HG03432 (cell line): ENCODE measurements around the gene SPRED2.

ENCODE experiments used
- ATAC-seq: cut with Tn5 transposase; IDR thresholded peaks from one replicate; pipeline ENCODE4 v1.9.1; 2021; ENCODE audit warnings: mild to moderate bottlenecking, moderate library complexity; ENCODE audit not compliant: unreplicated experiment

The SPRED2 gene

DNA sequence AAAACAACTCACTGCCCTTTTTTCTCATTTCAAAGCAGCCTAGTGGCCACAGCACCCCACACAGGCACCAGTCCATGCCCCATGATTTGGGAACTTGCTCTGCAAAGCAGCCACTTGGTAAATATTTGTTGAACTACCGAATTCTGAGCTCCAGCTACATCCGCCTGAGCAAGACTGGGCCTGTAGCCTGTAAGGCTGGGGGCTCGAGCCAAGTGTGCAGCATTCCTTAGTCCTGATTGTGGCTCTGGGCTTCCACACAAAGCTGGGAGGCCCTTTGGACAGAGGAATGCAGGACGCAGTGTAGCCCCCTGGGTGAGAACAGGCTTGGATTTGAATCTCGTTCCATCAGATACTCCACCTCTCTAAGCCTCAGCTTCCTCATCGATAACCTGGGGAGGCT, 116.3 kb downstream of the SPRED2 start:
- no peak for ATAC-seq

DNA sequence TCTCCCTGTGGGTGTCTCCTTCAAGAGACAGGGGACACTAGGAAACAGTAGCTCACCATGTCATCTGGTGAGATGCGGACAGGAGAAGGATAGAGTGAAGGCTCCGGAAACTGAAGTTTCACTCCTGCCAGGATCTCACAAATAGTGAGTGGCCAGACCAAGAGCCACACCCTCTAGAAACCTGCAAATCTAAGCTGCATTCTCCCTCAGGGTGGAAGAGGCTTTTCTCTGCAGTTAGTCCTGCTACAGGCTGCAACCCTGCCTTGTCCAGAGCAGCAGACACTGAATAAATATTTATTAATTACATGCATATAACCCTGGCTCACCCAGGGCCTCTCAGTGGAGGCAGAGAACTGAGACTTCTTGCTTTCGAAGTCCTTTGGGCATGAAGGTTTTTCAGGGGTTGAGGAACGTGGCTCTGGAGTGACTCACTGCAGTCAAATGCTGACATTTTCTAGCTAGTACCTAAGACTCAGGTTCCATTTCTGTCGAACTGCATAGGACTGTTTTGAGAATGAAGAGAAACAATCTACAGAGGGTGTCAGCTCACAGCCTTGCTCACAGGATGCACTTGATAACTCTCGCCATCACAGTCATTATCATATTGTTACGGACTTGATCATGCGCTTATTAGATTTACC, 117.5 kb downstream of the SPRED2 start:
- ATAC-seq: no peak

DNA sequence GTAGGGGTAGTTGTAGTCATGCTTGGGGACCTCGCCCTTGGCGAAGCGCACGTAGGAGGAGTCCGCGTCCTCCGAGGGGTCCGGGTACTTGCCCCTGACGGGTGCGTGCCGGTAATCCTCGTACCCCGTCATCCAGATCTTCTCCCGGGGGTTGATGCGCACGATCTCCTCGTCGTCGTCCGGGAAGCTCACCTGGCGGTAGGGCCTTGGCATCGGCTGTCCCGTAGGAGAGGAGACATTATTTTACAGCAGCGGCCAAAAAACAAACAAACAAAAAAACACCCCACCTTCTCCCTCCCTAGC, 118.5 kb downstream of the SPRED2 start:
- ATAC-seq: no peak

DNA sequence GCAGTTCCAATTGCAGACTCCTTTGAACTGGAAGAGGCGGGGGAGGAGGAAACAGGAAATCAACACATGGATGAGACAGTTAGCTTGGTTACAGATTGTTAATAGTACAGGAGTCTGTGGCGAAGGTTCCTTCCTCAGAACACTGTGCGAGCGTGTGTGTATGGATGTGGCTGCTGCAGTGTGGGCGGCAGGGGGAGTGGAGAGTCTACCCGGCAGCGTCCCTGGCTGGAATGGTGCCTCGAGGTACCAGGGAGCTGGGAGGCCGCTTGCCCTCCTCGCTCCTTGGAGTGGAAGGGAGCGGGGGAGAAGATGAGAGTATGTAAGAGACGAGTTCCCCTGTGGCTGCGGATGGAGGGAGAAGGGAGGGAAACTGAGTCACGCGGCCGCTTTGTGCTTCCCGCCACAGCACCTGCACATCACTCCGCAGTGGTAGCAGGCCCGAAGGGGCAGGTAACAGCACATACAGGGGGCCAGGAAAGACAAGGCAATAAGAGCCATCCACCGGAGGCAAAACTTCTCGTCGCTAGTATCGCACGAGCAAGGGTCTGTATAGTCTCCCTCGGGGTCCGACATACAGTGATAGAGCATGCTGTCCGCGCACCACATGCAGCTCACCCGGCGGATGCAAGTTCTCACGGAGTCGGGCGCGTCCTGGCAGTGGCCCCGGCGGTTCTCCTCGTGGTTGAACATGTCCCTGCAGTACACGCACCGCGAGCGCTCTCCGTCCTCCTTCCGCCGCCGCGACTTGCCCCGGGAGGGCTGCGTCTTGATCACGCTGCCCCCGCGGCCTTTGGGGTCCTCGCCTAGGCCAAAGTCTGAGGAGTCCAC, 119.1 kb downstream of the SPRED2 start:
- no peak for ATAC-seq

DNA sequence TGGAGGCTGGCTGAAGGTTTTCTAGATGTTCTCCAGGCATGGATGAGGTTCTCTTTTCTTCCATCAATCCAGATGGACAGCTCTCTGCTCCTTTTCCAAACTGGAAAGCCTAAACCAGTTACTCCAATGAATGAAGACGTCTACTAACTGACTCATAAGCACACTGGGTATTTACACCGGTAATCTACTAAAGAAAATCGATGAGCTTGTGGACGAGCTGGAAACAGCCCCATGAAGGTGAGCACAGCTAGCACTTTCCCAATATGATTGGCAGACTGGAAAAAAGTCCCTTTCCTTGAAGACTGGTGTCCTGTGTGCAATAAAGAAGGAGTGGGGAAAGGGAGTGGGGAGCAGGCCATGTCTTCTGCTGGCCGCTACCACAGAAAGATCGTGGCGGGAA, 120.8 kb downstream of the SPRED2 start:
- ATAC-seq: no peak

GRCh38 chr2:65311049-65311448, 121.3 kb downstream of the SPRED2 start:
- no peak for ATAC-seq

DNA sequence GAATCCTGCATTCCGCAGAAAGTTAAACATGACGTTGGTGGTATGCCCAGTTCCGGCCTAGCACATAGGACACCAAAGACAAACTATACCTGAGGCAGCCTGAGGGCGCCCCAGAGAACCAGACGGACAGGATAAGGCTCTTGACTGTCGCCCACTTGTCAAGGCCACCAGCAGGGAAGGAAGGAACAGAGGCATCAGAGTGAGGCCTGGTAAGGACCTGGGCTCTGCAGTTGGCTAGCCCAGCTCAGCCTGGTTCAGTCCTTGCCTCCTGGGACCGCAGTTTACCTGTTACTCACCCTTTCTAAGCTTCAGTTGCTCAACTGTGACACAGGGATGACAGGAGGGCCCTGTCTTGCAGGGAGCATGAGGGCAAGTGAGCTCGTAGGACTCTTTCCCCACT, 122.7 kb downstream of the SPRED2 start:
- no peak for ATAC-seq

- ATAC-seq: no peak
These were observed 126.5 kb downstream of the SPRED2 start for GRCh38 chr2:65305934-65306333.

- peak; percentile 86 for ATAC-seq
These were observed 131.4 kb downstream of the SPRED2 start for GRCh38 chr2:65300761-65301711.

- ATAC-seq: no peak
These were observed 132.2 kb downstream of the SPRED2 start for GRCh38 chr2:65300134-65300760.

DNA sequence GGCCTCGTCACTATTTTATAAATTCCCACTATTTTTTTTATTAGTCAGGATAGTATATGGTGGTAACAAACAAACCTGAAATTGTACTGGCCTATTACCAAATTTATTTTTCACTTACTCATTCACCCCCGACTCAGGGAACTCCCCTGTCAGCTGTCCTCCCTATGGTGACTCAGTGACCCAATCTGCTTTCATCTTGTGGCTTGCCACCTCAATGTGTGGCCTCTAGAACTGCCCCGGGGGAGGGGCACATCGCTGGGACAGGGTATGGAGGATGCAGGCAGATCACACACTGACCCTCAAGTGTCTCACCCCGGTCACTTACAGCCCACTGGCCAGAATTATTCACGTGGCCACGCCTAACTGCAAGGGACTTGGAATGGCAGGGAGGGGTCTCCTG, 133.2 kb downstream of the SPRED2 start:
- ATAC-seq: no peak

GRCh38 chr2:65298089-65298488, 134.3 kb downstream of the SPRED2 start:
- ATAC-seq: no peak

DNA sequence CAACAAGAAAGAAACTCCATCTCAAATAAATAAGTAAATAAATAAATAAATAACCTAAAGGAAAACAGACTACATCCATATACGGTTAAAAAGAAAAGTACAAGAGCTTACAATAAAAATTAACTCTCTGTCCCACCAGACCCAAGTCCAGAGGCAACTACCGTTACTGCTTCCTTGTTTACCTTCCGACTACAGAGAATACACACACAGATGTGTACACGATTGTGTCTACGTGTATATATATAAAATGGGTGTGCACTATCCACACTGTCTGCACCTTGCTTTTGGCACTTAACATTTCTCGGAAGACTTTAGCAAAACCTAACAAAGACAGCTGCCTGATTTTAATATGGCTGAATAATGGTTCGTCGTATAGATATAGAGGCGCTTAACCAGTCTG, 134.9 kb downstream of the SPRED2 start:
- ATAC-seq: no peak

- no peak for ATAC-seq
These were observed 135.4 kb downstream of the SPRED2 start for GRCh38 chr2:65296971-65297370.

DNA sequence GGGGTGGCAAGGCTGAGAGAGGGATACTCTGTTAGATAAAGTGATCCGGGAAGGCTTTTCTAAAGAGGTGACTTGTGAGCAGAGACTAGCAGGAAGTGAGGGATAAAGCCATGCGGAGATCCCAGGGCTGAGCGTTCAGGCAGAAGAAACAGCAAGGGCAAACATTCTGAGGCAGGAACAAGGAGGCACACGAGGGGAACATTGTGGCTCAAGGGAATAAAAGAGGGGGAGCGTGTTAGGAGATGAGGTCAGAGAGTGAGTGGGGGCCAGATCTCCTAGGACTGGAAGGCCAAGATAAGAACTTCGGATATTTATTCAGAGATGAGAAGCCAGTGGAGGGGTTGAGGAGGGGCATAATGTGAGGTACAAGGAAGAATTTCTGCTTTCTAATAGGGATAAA, 137.7 kb downstream of the SPRED2 start:
- no peak for ATAC-seq

- ATAC-seq: no peak
These were observed 138.3 kb downstream of the SPRED2 start for GRCh38 chr2:65294136-65294535.

DNA sequence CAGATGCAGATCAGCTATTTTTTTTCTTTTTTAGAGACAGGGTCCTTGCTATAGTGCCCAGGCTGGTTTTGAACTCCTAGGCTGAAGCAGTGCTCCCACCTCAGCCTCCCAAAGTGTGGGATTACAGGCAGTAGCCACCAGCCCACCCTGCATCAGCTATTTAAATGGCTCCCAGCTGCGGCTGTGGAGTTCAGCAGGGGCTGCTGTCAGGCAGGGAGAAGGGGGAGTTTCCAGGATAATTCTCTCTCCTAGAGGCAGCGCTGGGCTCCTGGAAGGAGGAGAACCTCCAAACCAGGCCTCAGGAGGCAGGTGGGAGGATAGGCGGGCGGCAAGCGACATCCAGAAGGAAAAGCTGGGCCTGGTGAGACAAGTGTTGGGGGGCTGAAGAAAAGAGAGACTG, 139.0 kb downstream of the SPRED2 start:
- ATAC-seq: no peak

DNA sequence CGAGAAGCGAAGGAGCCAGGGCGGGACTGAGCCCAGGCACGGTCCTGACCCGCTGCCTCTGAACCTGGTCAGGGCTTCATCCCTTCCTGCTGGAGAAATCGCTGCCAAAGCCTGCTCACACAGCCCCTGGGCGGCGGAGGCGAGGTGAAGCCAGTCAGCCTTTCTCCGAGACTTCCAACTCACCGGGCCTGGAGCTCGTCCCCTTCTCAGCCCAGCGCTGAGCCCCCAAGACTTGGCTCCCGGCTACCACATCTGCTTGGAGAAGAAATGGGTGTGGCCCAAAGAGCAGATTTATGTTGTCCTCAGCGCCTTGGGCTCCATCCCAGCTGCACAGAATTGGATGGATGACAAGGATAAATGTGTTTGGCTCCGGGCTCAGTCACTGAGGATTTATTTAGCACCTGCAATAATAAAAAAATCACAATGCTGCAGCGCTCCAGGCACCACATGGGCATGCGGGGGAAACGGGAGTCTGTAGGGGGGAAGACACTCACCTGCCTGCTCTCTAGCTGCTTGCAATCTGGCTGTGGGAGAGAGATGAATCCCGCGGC, 139.9 kb downstream of the SPRED2 start:
- no peak for ATAC-seq

DNA sequence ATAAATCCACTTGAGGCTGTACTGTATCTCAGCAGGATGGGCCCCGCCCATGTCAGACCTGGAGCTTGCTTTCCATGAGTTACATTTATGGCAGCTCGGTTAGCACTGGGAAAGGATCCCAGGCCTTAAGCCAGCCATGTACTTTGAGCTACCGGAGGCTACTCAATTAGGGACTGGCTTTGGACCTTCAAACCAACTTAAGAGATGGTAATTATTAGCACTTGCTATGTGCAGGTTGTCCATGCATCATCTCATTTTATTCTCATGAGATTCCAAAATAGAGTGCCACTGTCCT, 140.3 kb downstream of the SPRED2 start:
- ATAC-seq: no peak

DNA sequence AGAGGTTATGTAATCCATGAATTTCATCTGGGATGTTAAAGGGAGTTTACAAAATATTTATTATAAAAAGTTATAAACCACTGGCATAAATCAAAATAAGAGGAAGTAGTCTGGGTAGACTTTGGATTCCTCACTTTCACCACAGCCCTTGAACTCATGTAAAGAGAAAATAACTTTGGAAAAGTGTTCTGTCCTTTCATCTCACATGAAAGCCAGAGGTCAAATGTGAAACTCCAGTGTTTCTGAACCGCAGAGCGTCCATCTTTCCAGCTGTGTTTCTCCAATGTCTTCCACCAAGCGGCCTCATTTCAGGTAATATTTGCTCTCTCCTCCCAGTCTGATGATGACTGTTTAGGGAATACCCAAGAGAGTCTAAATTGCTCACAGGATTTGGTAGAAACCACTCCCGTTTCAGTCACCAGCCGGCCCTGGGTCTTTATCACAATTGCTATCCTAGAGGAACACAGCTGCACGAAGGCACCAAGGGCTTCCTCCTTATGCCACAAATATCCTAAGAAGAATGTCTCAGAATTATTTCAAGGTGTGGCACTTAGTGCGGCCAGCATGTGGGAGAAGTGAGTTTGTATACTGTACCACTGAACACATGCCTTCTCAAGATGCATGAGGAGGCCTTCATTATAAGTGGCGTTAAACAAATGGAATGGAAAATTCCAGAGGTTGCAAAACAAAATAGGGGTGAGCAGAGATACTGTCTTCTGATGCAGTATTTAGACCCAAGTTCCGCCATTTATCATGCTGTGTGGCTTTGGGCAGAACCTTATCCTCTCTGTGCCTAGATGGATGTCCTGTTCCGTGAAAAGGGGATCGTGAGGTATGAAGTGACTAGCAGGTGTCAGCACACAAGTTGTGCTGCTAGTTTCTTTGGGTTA, 140.9 kb downstream of the SPRED2 start:
- no peak for ATAC-seq
